HG03097 (cell line): ENCODE measurements around the gene BICD1.
"Not testable (repeated sequence)": the region's sequence is repeated elsewhere in the genome, so short reads cannot be mapped to it uniquely, and the experiment has no call there.

ENCODE experiments used
- ATAC-seq: cut with Tn5 transposase; IDR thresholded peaks from one replicate; pipeline ENCODE4 v1.9.1; 2021; ENCODE audit not compliant: unreplicated experiment, low FRiP score

Gene BICD1

DNA sequence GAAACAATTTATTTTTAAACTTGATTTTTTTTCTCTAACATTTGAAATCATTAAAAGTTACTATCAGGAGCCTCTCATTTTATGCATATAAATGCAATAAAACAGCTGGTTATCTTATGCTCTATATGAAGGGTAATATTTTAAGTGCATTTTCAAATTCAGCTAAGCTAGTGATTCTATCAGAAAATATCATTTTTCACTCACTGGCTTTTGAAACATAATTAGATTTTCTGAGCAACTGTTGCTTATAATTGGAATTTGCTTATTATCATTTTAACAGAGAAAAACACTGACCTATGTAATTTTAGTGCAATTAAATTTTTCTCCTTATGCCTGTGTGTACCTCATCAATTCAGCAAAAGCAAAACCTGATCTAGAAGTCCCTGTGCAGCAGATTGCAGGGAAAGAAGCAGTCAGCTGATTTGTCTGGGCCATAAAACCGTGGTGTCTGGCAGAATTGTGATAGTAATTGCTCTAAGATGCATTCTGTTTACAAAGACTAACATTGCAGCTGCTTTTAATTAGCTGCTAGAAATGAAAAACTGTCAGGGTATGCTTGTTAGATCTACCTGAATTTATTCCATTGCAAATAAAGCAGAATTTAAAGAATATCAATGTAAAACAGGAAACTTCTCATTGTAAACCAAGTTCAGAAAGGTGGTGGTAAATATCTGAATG is 75.0 kb downstream of the BICD1 start:
- ATAC-seq: no peak

DNA sequence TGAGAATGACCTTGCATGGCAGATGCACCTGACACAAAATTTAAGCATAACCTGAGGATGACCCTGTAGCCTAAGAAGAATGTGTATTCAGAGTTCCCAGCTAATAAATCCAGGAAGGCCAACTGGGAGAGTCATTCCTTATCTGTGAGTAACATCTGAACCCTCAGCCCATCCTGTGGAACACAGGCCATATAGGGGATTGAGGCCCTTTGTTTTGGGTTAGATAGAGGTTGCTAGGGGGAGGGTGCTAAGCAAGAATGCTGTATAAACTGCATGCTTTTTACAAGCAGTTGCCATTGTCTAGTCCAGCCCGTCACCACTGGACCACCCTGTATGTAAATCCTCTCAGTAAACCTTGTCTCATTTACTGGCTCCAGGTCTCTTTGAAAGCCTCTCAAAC is 77.0 kb downstream of the BICD1 start:
- ATAC-seq: no peak

DNA sequence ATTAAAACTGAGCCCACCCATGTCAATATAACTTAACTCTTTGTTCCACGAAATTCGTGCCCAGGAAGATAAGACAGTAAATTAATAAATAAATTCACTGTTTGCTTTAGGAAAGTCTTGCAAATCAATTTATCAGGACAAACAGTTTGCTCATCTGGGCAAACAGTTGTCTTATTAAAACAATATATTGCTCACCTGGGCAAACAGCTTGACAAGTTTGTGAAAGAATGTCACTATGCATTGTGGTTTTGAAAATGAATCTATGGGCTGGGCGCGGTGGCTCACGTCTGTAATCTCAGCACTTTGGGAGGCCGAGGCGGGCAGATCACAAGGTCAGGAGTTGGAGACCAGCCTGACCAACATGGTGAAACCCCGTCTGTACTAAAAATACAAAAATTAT is 80.5 kb downstream of the BICD1 start:
- ATAC-seq: not testable (repeated sequence)

DNA sequence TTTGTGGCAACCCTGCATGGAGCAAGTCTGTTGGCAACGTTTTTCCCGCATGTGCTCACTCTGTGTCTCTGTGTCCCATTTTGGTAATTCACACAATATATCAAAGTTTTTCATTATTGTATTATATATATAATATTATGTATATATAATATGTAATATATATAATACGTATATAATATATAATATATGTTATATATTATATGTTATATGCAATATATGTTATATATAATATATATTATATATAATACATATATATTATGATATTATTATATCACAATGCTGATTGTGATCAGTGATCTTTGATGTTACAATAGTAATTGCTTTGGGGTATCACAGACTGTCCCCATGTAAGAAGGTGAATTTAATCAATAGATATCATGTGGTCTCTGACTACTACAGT is 84.8 kb downstream of the BICD1 start:
- ATAC-seq: no peak

DNA sequence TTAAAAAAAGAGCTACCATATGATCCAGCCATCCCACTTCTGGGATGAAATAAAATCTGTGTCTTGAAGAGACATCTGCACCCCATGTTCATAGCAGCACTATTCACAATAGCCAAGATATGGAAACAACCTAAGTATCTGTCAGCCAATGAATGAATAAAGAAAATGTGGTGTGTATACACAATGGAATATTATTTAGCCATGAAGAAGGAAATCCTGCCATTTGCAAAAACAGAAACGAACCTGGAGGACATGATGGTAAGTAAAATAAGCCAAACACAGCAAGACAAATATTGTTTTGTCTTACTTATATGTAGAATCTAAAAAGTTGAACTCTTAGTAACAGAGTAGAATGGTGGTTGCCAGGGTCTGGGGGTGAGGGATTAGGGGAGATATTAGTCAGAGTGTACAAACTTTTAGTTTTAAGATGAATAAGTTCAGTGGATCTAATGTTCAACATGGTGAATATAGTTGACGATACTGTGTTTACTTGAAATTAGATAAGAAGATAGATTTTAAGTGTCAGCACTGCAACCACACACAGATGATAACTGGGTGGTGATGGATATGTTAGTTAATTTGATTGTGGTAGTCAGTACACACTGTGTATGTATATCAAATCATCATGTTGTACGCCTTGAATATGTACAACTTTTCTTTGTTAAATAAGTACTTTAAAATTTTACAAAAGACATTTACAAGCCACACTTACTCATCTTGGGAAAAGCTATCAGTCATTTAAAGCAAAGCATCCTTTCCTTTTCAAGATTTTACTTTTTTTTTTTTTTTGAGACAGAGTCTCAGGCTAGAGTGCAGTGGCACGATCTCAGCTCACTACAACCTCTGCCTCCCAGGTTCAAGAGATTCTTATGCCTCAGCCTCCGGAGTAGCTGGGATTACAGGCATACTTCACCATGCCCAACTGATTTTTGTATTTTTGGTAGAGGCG is 89.9 kb downstream of the BICD1 start:
- no peak for ATAC-seq

DNA sequence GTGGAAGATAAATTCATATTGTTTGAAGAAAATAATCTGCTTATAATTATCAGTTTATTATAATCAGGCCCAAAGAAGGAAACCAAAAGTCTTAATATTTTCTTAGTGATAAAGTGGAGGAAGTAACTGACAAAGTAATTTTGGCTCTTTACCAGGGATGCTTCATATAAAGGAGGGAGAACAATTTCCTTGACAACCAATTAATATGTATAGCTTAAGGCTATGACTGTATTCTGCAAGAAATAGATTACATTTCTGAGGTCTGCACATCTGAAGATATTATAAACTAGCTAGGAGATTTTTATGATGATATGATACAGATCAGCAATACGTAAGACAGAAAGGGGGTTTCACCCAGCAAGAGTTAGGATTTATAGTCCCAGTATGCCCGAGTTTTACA is 90.8 kb downstream of the BICD1 start:
- ATAC-seq: no peak

DNA sequence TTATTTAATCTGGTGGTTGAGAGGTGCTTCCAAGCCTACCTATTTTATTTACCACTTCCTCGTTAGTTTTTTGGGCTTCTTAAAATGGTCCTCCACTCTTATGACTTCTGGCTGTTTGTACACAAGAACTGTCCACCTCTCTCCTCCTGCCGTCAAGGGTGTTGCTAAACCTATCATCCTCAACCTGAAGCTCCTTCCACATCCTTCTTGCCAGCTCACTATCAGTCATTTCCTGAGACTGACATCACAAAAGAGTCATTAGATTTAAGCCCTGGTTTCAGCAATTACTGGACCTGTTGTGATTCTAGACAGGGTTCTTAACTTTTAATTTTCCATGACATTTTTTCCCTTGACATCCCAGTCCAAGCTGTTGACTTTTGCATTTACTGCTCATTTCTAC is 91.9 kb downstream of the BICD1 start:
- no peak for ATAC-seq

DNA sequence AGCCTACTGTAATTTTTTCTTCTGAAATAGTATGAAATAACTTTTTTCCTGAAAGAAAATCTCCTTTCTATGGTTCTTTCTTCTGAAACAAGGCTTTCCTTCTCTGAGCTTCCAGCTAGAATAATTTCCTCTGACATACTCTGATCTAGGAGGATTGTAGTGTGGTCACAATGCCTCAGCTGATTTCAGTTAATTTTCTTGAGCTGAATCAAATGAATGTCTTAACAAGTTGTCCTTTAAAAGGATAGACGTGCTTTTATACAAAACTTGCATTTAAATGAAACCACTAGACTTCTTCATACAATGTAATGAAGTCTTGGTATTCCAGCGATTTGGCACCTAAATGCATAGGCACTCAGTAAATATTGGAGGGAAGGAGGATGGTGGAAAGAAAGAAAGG is 94.4 kb downstream of the BICD1 start:
- no peak for ATAC-seq

DNA sequence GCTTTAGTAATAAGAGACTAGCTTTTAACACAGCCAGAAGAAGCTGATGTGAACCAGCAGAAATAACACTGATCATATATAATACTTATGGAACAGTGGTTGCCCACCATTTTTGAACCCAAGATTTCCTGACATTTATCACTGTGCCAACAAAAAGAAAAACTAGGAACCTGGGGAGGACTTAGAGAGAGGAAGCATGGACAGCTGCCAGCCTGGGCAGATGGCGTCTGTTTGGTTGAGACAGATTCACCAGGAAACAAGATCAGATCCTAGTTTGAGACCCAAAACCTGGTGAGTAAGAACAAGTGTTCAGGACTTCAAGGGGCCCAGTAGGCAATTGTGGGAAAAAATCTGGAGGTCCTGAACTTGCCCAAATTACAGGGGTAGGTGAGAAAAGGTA is 95.3 kb downstream of the BICD1 start:
- no peak for ATAC-seq

DNA sequence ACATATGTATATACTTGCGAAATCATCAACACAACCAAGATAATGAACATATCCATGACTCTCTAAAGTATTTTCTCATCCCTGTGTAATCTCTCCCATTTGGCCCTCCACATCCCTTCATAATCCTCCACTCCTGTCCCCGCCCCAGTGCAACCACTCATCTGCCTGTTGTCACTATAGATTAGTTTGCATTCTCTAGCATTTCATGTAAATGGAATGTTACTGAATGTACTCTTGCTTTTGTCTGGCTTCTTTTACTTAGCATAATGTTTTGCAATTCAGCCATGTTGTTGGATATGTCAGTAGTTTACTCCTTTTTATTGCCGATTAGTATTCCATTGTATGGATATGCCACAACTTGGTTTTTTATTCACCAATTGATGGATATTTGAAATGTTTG is 99.1 kb downstream of the BICD1 start:
- no peak for ATAC-seq

DNA sequence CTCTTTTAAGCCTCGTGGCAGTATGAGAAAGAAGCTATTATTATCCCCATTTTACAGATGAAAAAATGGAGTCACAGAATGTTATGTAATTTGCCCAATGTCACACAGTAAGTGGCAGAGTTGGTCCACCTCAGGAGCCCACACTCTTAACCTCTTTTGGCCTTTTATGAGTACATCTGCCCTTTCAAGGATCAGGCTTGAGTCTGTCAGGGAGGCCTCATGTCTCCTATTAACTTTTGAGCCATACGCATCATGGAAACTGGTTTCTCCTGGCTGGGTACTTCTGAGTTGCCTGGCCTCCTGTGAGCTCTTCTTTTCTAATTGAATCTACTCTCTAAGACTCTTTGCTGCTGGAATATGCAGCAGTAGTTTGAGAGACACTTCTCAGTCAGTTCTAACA is 101.7 kb downstream of the BICD1 start:
- ATAC-seq: no peak

DNA sequence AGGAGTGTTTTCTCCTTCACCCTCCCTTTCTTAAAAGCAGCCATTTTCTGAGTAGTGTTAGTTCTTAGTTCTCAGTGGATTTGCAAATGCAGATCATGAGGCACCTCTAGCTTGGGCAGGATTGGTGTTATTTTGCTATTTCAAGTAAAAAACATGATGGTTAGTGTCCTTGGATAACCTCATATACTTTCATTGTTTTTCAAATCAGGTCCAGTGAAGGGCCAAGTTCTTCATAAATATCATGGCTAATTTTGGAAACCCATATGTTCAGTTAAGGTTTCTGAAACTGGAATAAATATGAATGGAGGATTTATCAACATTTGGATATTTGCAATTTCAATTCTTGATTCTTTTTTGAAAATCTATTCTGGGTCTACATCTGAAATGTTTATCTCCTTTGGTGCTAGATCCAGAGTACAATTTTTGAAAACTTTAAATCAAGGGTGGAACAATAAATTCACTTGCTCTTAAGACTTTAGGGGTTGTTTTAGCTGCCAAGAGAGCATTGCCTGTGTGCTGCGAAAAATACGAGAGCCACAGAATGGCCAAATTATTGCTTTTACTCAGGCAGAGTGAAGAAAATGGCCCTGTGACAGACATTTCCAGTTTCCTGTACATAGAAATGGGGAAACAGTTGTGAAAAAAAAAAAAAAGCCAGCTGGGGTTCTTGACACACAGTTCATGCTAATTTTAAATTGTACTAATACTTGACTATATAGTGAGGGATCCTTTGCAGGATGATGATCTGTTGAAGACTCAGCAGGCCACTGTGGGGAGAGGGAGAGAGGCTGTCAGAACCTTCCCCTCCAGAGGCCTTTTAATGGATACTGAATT is 104.6 kb downstream of the BICD1 start:
- ATAC-seq: no peak

DNA sequence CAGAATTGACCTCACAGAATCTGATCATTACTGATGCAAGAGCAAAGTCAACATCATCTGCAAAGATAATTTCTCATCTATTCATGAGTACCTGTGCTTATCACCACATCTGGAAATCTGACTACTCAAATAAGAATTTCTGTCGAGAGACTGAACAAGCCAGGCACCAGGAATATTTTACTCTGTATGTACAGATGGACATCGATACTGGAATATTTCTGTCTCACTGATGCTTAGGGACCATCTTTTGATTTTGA is 105.2 kb downstream of the BICD1 start:
- ATAC-seq: no peak

DNA sequence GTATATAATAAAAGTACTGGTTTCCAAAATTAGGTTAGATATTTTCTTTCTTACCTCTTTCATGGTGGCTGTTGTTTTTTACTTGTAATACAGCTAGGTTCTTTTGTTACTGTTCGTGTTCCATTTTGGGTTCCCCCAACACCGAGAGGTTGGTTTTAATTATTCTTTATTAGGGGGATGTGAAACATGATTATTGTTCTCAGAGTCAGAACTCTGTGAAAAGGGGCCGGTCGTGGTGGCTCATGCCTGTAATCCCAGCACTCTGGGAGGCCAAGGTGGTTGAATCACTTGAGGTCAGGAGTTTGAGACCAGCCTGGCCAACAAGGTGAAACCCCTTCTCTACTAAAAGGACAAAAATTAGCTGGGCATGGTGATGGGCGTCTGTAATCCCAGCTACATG is 108.1 kb downstream of the BICD1 start:
- ATAC-seq: no peak

DNA sequence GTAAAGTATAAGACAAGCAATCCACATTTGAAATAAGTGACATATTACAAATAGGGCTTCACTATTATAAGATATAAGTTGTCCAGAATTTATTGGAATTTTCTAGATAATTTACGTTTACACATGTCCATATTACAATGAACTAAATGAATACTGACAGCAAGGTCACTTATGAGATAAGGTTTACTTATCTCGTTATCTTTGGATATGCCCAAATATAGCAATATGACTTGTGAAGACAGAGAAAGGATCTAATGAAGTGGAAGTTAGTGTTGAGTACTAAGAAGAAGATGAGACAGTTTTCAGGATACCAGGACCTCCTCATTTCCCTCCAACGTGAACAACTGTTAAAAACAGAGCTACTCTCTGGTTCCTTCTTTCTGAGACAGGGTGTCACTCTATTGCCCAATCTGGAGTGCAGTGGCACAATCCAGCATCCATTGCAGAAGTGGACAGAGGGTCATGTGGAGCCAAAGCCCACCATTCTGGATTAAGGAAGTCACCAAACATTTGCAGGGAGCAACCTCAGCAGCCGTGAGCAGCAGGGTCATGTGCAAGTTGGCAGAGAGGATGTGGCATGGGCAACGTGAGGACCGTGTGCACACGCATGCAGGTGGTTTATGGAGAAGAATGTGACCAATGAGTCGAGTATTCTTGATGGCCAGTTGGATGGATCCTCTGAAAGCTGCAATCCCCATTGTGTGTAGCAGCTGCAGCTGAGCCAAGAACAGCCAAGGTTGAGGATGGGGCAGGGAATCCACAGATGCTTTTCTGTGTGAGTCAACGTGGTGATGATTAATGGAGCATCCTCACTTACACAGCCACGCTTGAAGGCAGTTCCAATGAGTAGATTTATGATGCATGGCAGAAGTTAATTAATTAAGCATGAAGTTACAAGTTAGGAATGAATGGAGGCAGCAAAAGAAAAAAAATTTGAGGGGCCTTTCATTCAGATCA is 111.0 kb downstream of the BICD1 start:
- no peak for ATAC-seq

DNA sequence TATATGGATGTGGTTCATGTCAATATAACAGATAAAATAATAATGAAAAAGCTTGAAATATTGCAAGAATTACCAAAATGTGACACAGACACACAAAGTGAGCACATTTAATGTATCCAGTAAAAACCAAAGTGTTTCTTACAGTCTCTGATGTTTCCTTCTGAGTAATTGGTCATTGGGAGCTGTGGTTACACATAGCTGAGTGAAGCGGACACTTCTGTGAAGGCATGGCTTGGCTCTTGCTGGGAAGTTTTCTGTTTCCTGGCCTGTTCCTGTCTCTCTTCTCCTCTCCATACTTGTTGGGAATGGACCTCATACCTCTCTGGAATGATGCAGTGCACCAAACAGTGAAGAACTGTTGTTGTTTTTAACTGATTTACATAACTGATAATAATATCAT is 117.3 kb downstream of the BICD1 start:
- ATAC-seq: no peak

DNA sequence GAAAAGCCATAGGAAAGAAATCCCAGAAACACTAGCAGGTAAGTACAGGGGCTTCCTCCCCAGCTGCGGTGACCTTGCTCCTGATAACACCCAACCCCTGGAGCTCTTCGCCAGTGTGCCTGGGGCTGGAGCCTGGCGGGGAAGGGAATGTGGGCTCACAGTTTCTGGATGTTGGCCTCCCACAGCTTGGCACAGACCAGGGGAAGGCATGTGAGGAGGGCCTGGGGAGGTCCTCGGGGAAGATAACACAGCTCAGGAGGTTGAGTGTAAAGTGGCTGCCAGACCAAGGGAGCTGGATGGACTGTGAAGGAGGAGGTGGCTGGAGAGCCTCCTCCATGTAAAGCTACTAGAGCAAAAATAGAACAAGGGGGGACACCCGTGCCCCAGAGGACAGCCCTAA is 120.1 kb downstream of the BICD1 start:
- ATAC-seq: no peak

DNA sequence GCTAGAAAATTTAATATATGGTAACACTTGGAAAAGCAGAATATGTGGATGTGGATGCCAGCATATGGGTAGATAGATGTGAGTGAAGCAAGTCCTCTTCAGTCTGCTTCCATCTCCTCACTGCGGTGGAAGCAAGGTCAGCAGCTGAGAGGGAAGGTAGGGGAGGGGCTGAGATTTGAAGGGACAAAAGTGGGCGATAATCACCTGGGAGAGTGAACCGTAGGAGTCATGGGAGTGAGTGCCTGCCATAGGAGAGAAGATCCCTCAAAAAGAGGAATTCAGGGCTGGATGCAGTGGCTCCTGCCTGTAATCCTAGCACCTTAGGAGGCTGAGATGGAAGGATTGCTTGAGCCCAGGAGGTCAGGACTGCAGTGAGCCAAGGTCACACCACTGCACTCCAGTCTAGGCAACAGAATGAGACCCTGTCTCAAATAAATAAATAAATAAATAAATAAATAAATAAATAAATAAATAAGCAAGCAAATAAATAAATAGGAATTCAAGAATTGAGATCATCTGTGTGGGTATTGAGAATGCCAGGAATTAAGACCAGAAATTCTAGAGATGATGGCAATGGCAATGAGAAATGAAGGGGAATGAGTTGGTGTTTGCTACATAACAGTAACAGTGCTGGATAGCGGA is 123.4 kb downstream of the BICD1 start:
- ATAC-seq: no peak

DNA sequence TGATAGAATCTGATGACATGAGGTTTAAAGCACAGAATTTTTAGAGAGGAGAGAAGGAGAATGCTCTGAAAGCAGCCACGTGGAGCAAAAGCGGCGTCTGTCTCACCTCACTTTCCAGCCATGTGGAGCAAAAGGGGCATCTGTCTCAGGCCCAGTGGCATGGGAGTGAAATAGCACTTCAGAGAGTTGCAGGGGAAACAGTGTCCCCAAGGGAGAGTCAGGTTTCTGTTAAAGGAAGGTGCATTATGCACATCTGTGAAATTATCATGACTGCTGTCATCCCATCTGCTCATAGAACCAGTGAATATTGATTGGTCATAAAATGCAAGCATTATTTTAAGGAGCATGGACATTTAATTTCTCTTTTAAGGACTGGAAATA is 124.0 kb downstream of the BICD1 start:
- peak; percentile 74 for ATAC-seq

DNA sequence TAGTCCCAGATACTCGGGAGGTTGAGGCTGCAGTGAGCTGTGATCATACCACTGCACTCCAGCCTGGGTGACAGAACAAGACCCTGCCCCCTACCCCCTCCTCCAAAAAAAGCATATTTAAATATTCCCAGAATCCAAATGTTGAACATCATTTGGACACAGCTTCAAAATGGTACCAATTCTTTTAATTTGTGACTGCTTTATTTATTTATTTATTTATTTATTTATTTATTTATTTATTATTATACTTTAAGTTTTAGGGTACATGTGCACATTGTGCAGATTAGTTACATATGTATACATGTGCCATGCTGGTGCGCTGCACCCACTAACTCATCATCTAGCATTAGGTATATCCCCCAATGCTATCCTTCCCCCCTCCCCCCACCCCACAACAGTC is 124.7 kb downstream of the BICD1 start:
- not testable (repeated sequence) for ATAC-seq
